ENCODE data around the gene C1orf87.

The C1orf87 gene

GRCh38 chr1:60059468-60059867 lies 14.1 kb downstream of the C1orf87 start:
- no peak for DNase-seq (ENCODE audit: low read depth in 2 of 2)

- DNase-seq (ENCODE audit: low read depth in 2 of 2): no peak
Measured at GRCh38 chr1:60055336-60055735, 18.2 kb downstream of the C1orf87 start.

- no peak for DNase-seq (ENCODE audit: low read depth in 2 of 2)
Measured at GRCh38 chr1:60054374-60054773, 19.2 kb downstream of the C1orf87 start.

DNA sequence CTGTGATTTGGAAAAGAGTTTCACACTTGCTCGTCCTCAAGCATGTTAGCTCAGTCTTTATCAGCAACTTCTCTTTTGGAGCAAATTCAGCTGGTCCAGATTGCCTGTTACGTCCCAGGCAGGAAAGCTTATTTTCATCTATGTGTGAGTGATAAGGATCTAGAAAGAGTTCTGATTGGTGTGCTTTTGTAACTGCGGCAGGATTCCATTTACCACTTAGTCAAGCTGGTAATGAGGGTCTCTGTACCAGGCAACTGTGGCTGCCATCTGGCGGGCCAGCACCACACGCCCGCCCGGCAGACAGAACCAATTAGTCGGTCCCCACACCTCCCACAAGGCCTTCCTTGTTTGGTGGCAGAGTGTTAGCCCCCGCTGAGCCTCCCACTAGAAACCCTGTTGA lies 21.0 kb downstream of the C1orf87 start:
- DNase-seq (ENCODE audit: low read depth in 2 of 2): no peak

DNA sequence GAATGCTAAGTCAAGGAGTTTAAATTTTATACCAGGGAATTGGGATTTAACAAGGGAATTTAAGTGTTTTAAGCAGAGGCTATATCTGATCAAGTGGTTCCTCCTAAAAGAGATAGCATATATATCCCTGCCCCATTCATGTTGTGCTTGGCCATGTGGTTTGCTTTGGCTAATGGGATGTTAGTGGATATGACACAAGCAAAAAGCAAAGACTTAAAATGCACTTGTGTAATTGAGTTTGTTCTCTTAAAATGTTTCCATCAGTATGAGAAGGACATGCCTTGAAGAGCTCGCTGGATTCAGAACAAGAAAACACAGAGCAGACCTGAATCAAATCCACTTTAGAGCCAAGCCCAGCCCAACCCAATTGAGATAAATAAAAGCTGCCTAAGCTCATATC lies 22.4 kb downstream of the C1orf87 start:
- DNase-seq (ENCODE audit: low read depth in 2 of 2): no peak

GRCh38 chr1:60049188-60049587 lies 24.4 kb downstream of the C1orf87 start:
- DNase-seq (ENCODE audit: low read depth in 2 of 2): no peak

GRCh38 chr1:60044881-60045280 lies 28.7 kb downstream of the C1orf87 start:
- DNase-seq (ENCODE audit: low read depth in 2 of 2): no peak

GRCh38 chr1:60041783-60042182 lies 31.8 kb downstream of the C1orf87 start:
- DNase-seq (ENCODE audit: low read depth in 2 of 2): no peak

DNA sequence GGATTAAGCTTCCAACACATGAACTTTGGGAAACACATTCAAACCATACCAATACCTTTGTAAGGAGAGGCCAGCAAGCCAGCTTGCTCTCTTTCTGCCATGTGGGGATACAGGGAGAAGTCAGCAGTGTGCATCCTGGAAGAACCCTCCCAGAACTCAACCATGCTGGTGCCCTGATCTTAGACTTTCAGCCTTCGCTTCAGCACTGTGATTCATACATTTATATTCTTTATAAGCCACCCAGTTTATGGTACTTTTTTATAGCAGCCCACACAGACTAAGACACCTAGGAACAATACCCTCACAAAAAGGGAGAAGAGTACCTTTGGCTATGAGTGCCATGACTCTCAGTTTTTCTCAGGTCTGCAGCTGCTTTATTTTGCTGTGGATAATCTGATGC lies 35.9 kb downstream of the C1orf87 start:
- no peak for DNase-seq (ENCODE audit: low read depth in 2 of 2)

- no peak for DNase-seq (ENCODE audit: low read depth in 2 of 2)
Measured at GRCh38 chr1:60036856-60037460, 36.6 kb downstream of the C1orf87 start.

DNA sequence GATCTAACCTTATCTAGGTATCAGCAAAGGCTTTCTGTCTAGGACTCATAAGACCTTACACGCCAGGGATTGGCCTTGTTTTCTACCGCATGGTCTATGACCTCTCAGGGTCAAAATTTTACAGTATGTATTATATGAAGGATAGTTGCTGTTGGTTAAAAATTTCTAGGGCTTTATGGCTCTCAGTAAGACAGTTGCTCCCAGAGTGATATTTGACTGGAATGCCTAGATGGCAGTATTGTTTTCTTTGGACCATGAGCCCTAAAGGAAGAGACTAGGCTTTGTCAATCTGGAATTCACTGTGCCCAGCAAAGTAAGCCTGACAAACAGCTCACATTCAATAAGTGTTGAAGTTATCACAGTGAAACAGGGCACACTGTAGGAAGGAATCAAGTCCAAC lies 37.6 kb downstream of the C1orf87 start:
- DNase-seq (ENCODE audit: low read depth in 2 of 2): no peak

- DNase-seq (ENCODE audit: low read depth in 2 of 2): no peak
Measured at GRCh38 chr1:60034999-60035398, 38.6 kb downstream of the C1orf87 start.

GRCh38 chr1:60033066-60033465 lies 40.5 kb downstream of the C1orf87 start:
- no peak for DNase-seq (ENCODE audit: low read depth in 2 of 2)

DNA sequence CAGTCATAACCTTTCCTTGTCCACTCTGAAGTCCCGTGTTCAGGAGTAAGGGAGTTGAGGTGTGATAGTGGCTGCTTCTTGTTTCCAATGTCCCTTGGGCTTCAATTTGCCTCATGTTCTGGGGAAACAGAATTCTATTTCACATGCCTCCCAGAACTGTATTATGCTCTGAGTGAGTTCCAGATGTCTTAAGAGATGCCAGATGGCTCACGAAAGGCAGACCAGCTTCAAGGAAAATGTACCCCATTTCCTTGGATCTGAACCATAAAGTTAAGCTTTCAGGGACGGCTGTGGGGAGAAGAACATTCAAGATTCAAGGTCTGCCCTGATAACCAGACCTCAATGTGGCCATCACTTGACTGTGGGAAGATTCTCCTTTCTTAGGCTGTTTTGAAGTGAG lies 42.4 kb downstream of the C1orf87 start:
- DNase-seq (ENCODE audit: low read depth in 2 of 2): no peak

DNA sequence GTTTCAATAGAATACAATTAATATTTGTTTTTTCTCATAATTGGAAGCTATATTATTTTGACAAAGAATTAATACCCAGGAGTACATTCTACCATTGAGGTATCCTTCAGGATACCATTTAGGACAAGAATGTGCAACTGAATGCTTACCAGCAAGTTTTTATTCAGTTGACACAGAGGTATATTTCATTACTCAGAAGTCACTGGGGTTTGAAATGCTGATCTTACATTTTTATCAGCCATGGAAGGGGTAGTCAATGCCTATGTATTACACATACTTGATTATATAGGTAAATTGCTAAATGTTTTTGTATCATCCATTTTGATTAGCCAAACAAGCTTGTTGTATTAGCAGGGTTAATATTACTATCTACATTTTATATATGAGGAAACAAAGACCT lies 48.0 kb downstream of the C1orf87 start:
- DNase-seq (ENCODE audit: low read depth in 2 of 2): no peak

GRCh38 chr1:60017508-60018205 lies 55.9 kb downstream of the C1orf87 start:
- no peak for DNase-seq (ENCODE audit: low read depth in 2 of 2)

GRCh38 chr1:60010690-60011089 lies 62.9 kb downstream of the C1orf87 start:
- no peak for DNase-seq (ENCODE audit: low read depth in 2 of 2)

DNA sequence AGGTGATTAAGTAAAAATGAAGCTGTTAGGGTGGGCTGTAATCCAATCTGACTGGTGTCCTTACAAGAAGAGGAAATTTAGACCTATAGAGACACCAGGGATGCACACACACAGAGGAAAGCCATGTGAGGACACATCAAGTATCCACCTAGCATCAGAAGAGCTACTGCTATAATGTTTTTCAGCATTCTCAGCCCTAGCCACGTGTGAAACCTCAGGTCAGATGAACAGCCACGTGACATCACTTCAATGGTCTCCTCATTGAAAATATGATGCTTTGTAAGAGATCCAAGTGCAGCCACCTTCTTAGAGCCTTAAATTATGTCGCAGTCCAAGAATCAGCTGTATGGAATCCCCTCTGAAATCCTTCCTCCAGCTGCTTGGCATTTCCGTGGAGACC lies 65.1 kb downstream of the C1orf87 start:
- no peak for DNase-seq (ENCODE audit: low read depth in 2 of 2)

- no peak for DNase-seq (ENCODE audit: low read depth in 2 of 2)
Measured at GRCh38 chr1:60000625-60001024, 72.9 kb downstream of the C1orf87 start.

DNA sequence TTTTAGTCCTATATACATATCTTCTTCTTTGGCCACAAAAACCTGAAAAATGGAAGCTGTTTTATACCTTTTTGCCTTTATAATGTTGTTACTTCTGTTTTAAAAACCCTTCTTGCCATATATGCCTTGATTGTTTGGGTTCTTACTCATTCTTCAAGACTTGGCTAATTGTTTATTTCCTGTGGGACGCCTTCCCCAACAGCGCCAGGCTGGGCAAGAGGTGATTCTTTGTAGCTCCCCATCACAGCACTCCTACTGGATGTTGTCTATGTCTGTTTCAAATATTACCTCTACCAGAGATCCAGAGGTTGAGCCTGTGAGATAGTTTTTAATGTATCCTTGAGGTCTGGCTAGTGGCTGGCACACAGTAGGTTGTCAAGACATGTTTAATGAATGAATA lies 73.8 kb downstream of the C1orf87 start:
- no peak for DNase-seq (ENCODE audit: low read depth in 2 of 2)

DNA sequence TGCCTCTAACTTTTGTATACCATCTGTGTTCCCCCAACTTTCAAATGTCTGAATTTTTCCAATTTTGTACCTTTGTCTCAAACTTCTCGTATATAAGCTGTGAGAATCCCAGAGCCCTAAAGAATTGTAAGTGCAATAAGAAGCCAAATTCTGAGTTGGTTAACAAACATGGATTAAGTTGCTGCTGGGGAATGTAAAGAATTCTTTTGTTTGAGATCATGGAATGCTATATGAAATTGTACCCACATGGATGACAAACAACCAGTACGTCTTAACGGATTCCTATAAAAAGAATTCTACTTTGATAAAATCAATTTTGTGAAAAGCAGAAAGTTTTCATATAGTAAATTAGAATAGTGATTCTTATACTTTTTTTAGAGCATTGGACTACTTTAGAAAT lies 74.6 kb downstream of the C1orf87 start:
- DNase-seq (ENCODE audit: low read depth in 2 of 2): no peak

DNA sequence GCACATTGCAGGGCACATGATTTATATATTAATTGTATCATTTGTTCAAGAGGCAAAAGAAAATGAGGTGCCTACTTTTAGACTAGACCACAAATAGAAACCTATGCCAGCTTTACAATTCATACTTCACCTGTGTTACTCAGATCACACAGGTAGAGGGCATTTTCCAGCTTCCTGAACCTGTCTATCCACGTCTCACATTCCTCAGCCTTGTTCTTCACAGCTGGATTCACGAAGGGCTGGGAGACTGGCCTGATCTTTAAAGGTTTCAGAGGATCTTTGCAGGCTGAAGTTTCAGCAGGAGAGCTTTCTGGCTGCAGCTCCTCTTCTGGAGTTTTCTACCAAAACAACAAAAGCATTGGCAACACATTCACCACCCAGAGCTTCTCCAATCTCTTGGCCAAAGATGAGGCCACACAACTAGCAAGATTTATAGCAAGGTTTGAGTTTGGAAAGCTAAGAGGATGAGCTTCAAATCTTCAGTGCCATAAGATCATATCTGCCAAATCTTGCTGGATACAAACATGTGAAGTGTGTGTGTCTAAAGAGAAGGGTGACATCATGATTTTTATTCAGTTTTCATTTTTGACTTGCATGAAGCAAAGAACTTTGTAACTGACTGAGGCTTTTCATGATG lies 76.0 kb downstream of the C1orf87 start:
- no peak for DNase-seq (ENCODE audit: low read depth in 2 of 2)

Measured in stimulated activated CD8-positive, alpha-beta memory T cell treated with anti-CD3 and anti-CD28 coated beads, Interleukin-7, amount 100 ng/mL, for 1 hour (primary cell).